HG02763 (cell line): ENCODE results near the gene LITAFD.
A peak's percentile ranks its signal among the peaks of the same experiment; 100 is the strongest.

Experiments used
- ATAC-seq: cut with Tn5 transposase; IDR thresholded peaks from one replicate; pipeline ENCODE4 v1.9.1; 2021; ENCODE audit warnings: mild to moderate bottlenecking, moderate library complexity; ENCODE audit not compliant: unreplicated experiment

Gene LITAFD

DNA sequence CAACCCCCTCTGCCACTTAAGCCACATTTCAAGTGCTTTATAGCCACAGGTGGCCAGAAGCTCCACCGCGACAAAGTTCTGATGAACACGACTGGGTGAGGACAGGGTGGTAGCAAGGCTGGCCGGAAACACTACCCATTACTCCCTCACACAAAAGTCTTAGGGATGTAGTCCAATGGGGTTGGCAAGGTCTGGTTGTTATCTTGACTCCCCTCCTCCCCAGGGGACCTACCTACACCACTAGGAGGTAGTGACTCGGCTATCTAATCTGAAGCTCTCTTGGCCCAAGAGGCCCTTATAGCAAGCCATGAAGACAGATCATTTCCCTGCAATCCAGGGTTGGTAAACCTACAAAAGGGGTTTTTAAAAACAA lies 8.4 kb downstream of the LITAFD start:
- no peak for ATAC-seq

DNA sequence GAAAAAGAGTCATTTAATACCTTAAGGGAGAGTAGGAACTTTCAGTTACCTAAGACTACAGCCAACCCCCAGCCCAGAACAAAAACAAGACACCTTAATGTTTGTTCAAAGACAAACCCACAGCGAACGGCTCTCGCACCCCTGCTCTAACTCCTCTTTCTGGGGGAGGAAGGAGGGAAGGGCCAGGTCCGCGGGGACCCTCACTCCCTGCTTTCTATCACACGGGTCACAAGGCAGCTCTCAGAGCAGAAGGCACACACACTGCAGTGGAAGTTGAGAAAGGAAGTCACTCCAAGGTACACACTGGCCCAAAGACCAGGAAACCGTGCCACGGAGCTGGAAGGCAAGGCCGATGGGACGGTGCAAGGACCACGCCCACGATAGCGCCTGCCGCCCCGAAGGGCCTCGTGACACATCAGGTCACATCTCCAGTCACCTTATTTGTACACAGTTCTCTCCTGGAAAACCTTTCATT lies 10.0 kb downstream of the LITAFD start:
- ATAC-seq = peak; percentile 26

DNA sequence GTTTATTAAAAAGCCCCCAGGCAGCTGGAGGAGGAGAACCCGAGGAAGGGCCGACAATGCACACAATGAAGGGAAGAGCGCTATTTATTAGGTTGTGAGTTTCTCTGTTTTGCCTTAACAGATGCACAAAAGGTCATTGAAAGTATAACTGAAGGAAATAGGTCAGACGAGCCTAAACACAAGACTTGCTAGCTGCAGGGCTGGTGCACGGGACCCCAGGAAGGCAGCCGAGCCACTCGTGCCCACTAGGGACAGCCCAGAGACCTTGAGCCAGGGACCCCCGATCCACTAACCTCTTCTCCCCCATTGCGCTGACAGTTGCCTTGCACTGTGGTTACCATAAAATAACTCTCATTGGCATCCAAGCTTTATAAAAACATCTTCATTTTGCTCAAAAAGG lies 11.3 kb downstream of the LITAFD start:
- no peak for ATAC-seq

DNA sequence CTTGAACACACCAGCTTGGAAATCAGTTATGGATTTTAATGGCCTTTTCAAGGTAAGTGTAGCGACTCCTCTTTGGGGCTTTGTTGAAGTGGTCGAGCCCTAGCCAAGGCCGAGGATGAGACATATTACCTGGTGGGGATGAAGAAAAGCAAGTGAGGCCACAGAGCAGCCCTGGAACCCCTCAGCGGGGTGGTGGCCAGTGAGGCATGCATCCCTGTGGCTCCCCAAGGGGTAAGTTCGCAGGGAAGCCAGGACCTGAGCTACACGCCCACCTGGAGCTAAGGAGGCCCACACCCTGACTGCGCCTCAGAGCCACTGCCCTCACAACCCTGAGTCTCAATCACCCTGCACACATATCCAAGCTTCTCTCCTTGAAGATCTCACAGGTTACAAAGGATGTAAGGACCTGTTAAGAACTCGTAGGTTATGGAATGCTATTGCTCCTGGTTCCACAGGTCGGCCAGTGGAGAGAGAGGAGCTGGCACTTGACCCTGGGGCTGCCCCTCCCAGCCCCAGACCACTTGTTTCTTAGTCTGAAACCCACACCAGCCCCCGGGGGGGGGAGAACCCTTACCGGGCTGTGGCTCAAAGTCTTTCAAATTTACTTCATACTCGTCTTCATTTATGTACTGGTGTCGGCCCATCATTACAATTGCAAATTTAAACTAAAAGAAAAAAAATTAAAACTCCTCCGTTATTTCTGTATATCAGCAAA lies 12.0 kb downstream of the LITAFD start:
- no peak for ATAC-seq

DNA sequence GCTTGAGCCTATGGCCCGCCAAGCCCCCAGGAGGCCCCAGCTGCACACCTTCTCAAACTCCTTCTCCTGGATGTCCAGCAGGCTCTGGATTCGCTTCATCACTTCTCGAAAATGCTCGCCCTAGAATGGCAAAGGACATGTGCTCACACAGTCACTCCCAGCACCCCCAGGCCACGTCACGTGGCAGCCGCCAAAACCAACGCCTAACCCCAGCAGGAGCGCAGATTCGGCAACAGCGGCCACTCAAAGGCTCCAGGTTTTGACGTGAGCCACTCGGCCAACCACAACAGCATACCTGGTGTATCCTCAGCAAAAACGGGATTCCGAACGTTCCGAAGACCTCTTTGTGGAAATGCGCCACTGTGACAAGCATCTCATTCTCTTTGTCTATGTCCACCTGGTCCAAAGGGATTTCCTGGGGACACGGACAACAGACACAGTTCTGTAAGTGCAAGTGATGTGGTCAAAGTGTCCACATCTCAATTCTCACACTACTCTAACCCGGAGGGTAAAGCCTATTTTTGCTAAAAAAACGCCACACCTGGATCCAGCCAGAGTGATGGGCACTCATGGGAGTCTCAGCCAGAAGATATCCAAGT lies 12.7 kb downstream of the LITAFD start:
- no peak for ATAC-seq

DNA sequence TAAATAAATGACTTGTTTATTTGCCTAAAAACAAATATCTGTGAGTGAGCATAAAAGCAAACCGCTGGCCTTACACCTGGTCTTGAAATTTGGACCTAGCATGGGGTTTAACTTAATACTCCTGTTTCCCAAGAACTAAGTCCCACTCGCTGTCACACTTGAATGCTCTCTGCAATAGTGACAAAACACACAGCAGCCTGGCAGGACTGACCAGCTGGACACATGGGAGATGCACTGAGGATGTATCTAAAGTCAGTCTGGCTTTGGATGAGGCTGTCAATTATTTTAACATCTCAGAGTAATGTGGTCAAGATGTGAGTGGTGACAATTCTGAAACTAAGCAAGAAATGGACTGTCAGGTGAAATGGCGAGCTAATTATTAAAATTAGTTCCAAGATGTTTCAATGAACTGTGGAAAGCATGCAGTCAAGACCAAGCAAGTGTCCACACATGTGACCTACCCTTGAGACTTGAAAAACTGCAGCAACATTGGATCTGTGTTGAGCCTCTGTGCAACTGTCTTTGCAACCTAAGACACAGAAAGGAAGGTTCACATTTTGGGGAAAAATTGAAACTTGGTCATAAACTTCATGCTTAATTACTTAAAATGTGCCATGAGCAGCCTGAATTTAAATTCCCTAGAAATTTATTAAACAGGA lies 16.6 kb downstream of the LITAFD start:
- ATAC-seq = no peak

DNA sequence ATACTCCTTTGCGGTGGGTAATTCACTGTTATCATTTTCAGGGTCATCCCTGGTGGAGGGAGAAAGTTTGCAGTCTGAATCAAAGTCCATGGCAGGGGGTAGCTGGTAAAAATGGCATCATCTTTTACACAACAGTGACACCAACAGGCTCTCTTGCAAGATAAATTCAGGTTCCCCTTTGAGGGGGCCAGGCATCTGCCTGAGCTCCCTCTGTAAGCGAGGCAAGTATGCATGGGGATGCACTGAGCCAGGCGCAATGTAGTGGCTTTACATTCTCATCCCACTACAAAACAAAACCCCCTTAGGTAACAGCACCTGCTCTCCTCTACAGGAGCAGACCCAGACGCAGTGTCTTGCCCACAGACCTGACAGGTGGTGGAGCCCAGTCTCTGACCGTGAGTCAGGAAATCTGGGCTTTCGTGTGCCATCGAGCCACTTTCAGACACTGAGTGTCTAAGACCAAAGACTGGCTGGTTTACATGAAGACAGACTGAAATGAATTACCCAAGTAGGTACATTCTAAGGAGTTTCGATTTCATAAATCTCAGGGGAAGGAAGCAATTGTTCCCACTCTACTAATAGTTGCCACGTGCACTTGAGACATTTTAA lies 17.7 kb downstream of the LITAFD start:
- no peak for ATAC-seq

DNA sequence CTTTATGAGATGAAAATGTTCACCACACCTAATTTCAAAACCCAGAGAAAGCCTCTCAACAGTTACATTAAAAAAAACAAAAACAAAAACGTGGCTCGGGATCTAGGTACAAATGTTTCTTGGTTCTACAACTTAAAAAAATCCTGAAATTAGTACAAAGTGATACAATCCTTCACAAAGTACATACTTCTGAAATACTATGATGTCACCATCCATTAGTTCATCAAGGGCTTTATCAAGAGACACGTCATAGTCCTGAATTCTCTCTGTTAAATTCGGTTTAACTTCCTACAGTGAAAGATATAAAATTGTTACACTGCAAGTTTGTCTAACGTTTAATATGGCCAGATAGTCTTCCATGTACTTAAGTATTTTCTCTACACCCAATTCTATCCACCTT lies 18.2 kb downstream of the LITAFD start:
- ATAC-seq = no peak

DNA sequence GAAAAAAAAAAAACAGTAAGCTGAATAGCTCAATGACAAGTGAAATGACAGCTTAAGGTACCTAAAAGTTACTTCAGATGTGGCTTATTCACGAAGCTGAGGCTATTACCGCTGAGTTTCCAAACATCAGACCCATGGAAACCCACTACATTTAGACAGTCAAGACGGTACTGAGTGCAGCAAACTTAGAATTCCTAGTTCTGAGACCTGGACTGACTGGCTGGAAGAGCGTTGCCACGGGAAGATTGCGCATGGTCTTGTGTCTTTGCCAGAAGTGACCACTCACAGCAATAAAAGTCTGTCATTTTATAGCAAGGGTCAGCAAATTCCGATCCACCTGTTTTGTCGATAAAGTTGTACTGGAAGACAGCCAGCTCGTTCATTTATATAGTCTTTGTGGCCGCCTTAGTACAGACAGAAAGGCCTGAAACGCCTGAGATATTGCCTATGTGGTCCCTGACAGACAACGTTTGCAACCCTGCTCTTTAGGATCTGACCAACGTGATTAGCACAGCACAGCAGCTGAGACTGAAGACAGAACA lies 19.2 kb downstream of the LITAFD start:
- no peak for ATAC-seq

DNA sequence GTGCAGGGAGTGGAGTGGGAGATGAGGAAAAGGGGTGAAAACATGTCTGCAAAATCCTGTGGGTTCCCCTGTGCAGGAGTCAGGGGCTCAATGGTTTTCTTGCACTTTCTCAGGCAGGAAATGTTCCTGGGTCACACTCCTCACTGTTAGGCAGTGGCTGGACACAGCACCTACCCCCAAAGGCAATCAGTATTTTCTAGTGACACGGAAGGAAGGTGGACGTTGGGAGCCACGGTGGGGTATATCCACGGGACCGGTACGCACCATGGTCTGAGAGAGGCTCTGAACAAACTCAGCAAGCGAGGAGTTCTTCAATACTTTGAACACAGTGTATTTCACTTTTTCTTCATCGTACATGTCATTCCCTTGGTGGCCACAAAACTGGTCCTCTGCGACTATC lies 20.9 kb downstream of the LITAFD start:
- ATAC-seq = no peak

DNA sequence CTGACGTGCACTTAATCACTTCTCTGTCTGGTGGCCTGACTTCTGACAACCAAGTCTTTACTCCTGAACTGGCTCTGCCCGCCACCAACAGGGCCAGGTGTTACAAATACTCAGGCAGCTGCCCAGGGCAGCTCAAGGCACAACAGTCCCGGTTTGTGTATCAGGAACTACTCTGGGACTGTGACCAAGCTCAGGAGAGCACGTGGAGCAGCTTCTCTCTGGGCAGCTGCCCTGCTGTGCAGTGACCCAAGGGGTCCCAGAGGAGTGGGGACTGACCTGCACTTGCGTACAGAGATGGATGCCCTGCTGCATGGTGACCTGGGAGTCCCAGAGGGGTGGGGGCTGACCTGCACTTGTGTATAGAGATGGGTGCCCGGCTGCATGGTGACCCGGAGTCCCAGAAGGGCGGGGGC lies 21.9 kb downstream of the LITAFD start:
- no peak for ATAC-seq

DNA sequence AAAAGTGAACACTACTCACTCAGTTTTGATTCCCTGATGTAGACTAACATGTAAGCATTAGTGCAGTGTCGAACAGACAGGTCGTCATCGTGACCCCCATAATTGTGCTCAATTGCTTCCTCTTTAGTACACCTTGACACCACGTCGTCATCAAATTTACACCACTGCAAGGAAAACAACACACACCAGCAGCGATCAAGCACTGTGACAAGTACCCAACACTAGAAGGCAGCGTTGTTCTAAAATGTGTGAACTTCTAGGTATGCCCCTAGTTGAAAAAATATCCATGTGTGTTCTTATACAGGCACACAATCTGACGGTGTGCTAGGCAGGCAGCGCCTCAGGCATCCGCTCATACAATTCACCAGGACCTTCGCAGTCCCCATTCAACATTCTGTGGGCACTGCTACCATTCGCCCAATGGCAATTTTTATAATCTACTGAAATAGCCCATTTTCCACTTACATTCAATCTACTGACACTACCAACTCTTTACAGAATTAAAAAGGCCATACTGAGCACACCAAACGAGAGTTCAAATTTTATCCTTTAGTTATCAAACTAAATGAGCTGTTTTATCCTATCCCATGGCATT lies 23.1 kb downstream of the LITAFD start:
- no peak for ATAC-seq

DNA sequence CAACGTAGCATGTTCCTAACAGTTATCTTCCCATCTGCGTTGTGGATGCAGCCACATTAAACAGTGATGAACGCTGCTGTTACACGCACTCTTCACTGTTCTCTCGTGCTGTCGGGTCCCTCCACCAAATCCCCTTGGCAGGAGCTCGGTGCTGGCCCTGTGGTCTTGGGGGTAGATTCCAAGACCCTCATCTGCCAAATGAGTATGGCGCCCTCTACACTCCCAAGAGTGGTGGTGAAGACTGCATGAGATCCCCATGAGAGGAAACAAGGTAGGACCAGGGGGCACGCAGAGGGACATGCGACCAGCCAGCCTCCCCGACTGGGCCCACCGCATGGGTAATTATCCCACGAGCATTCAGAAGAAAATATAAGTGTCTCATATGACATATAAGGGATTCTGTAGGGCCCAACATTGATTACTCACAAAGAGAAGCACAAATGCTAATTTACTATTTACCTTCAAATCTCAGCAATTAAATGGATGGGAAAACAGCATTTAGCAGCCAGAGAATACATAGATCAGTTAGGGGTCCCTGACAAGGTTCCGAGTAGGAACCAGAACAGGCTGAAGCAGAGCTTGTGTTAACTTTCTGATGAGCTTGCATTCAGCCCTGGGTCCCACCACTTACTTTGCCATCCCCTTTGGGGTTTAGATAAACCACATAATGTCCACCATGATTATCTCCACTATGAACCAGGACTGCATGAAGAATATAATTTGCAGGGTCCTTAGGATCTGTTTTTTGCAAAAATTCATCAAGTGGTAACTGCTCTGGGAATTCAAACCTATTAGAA lies 23.8 kb downstream of the LITAFD start:
- no peak for ATAC-seq

DNA sequence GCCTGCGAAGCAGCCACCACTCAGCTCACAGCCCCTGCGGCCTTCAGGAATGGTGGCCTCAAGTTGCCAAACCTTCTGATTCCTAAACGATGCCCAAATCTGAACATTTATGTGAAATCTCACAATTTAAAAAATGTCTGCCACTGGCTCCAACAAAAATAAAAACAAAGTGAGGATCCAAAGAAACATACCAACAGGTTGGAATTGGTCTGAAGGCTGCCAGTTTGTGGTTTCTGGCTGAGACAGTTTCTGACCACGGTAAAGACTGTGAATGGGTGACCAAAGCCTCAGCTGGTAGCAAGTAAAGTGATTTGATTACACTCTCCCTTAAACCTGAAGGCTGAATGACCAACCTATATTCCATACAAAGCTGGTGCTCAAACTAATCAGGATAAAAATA lies 24.9 kb downstream of the LITAFD start:
- no peak for ATAC-seq

DNA sequence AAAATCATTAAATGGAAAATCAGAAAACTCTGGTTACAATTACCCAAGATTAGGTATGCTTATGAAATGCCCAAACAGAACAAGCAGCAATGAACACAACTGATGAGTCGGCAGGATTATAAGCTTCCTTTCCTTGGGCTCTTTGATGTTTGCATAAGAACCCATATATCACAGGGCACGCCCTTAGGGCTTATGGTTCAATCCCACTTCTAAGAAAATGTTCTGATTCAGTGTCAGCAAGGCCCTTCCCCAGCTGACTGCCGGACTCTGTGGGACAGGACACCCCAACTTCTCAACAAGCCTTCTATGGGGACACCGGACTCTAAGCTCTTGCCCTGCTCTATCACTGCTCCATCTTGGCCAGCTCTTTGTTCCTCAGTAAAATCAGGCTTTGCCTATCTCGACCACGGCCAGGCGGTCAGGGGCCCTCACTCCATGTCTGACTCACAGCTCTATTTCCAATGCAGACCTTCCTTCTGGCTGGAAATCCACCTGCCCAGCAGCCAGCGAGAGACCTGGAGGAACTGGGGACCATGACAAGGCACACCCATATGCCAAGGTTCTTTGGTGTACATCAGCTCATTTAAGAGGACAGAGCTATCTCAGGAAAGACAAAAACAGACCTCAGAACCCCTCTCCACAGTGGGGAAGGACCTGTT lies 26.8 kb downstream of the LITAFD start:
- no peak for ATAC-seq

DNA sequence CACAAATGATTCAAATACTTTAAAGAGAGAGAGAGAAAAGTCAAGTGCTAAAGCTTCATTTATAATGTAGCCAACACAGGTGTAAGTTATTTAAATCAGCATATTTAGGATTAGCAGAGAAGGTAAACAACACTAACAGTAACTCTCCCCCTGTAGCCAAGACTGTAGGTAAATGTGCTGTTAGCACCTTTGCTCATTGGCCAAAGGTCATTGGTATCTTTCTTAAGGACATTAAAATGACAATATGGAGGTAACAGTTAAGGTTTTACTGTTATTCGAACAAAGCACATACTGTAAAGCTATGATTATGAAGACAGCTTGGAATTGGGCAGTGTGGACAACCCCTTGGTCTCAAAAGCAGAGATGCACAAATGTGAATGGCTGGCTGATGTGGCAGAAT lies 28.7 kb downstream of the LITAFD start:
- no peak for ATAC-seq

DNA sequence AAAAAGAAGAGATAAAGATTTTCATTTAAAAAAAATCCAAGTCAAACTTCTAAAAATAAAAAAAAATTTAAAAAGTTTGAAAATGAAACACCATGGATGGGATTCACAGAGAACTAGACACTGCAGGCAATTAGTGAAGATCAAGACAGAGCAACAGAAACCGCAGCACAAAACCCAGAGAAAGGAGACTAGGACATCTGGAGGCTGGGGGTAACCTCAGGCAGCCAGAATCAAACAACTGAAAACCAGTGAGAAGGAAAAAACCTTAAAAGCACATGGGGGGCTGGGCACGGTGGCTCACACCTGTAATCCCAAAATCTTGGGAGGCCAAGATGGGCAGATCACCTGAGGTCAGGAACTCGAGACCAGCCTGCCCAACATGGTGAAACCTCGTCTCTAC lies 30.6 kb downstream of the LITAFD start:
- no peak for ATAC-seq

DNA sequence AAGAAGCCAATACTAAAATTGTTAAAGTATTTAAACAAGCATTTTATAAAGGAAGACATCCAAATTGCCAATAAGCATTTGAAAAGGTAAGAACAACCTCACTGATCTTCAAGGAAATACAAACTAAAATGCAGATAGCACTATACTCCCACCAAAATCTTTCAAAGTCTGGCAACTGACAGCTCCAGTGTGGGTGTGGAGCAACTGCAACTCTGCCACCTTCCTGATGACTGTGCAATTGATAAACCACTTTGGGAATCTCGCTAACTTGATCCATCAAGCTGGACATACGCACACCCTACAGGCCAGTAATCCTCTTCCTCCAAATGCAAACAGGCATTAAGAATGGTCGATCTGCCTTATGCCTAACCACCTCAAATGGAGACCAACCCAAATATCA lies 31.9 kb downstream of the LITAFD start:
- no peak for ATAC-seq

DNA sequence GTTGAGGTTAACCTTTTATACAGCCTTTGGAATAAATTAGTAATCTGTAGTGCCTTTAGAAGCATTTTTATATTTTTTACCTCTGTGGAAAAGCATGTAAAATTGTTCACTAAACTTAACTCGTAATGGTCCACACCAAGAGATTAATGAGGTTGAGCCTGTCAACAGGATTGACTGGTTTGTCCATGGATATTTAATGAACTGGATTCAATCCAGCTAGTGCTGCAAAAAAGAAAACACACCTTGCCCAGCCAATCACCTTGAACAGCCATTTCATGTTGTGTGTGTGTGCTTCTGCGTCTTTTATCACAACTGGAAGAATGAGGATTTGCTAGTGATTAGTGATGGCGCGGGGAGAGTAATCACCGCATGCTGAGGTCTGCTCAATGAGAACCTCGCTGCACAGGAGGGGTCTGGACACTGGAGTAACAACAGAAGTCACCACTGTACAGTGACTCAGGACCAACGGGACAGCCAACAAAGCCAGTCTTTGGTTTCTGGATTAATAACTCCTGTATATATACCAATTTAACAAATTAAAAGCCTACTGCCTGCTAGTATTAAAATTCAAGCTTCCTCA lies 33.7 kb downstream of the LITAFD start:
- ATAC-seq = no peak
